ENCODE data around the gene UROC1.
A peak's percentile ranks its signal among the peaks of the same experiment; 100 is the strongest.

Gene UROC1

GRCh38 chr3:126454437-126455198 lies 63.0 kb downstream of the UROC1 start:
- no peaks in the 10 kb centered on the region for H3K27me3 ChIP-seq (ENCODE audit: insufficient read depth, poor library complexity, severe bottlenecking)
- no peak overlapping the region for H3K4me3 ChIP-seq (replicated peaks; ENCODE audit: insufficient read depth, low read length)
- H3K27ac ChIP-seq (replicated peaks) = peak overlapping the region; percentile 6; the same call in 1 of the 2 replicates
- TF ChIP-seq SPI1 (IDR thresholded peaks at IDR 0.05; ENCODE audit: borderline replicate concordance, low read depth) (no peak), CTCF (IDR thresholded peaks at IDR 0.05; ENCODE audit: insufficient read depth, low read length) (no peak), GABPA (IDR thresholded peaks at IDR 0.05; ENCODE audit: low read depth) (no peak), POLR2AphosphoS5 (IDR thresholded peaks at IDR 0.05; ENCODE audit: low read depth) (no peak), REST (IDR thresholded peaks at IDR 0.05; ENCODE audit: insufficient replicate concordance, low read depth) (no peak)
- DNase-seq (ENCODE audit: low read depth in 1 of 2, low spot score in 1 of 2) = no peak

- H3K27ac ChIP-seq (replicated peaks) = no peak overlapping the region
- H3K4me3 ChIP-seq (replicated peaks; ENCODE audit: insufficient read depth, low read length) = no peak overlapping the region
- H3K27me3 ChIP-seq (ENCODE audit: insufficient read depth, poor library complexity, severe bottlenecking) = no peaks in the 10 kb centered on the region
- TF ChIP-seq POLR2AphosphoS5 (IDR thresholded peaks at IDR 0.05; ENCODE audit: low read depth) (no peak), GABPA (IDR thresholded peaks at IDR 0.05; ENCODE audit: low read depth) (no peak), CTCF (IDR thresholded peaks at IDR 0.05; ENCODE audit: insufficient read depth, low read length) (no peak), REST (IDR thresholded peaks at IDR 0.05; ENCODE audit: insufficient replicate concordance, low read depth) (no peak), SPI1 (IDR thresholded peaks at IDR 0.05; ENCODE audit: borderline replicate concordance, low read depth) (no peak)
- no peak for DNase-seq (ENCODE audit: low read depth in 1 of 2, low spot score in 1 of 2)
Observed at GRCh38 chr3:126454025-126454424, 63.5 kb downstream of the UROC1 start.

GRCh38 chr3:126452213-126452612 lies 65.4 kb downstream of the UROC1 start:
- no peak for DNase-seq (ENCODE audit: low read depth in 1 of 2, low spot score in 1 of 2)
- Histone ChIP-seq H3K27me3 (ENCODE audit: insufficient read depth, poor library complexity, severe bottlenecking) (no peaks in the 10 kb centered on the region), H3K27ac (replicated peaks) (no peak overlapping the region), H3K4me3 (replicated peaks; ENCODE audit: insufficient read depth, low read length) (no peak overlapping the region)
- TF ChIP-seq POLR2AphosphoS5 (IDR thresholded peaks at IDR 0.05; ENCODE audit: low read depth) (no peak), SPI1 (IDR thresholded peaks at IDR 0.05; ENCODE audit: borderline replicate concordance, low read depth) (no peak), GABPA (IDR thresholded peaks at IDR 0.05; ENCODE audit: low read depth) (no peak), CTCF (IDR thresholded peaks at IDR 0.05; ENCODE audit: insufficient read depth, low read length) (no peak), REST (IDR thresholded peaks at IDR 0.05; ENCODE audit: insufficient replicate concordance, low read depth) (no peak)

Measured in HL-60 (cell line).